HL-60 (cell line): ENCODE results near the gene SLC35E3.

ENCODE experiments used
- DNase-seq, 2 experiments: peaks; one replicate each; pipeline ENCODE4 v3.0.0-alpha.2; 2010 to 2020; ENCODE audit warnings: low read depth in 1 of 2, low spot score in 1 of 2
- H3K27ac ChIP-seq: fragments of 250-450 bp; sonication (Bioruptor Pico); replicated peaks from 2 replicates; pipeline ENCODE4 v1.5.1; 2020; ENCODE audit warnings: mild to moderate bottlenecking, moderate library complexity
- H3K27me3 ChIP-seq: fragments of 250-450 bp; sonication (Bioruptor Pico); 2 replicates; pipeline ENCODE4 v1.5.1; 2021; ENCODE audit warnings: mild to moderate bottlenecking, moderate library complexity; ENCODE audit not compliant: insufficient read depth, poor library complexity, severe bottlenecking
- H3K4me3 ChIP-seq: replicated peaks from 2 replicates; pipeline ENCODE4 v1.5.1; 2011; ENCODE audit warnings: mild to moderate bottlenecking, control low read depth, low read length; ENCODE audit not compliant: insufficient read depth
- CTCF ChIP-seq: IDR thresholded peaks from one replicate; pipeline ENCODE4 v1.5.1; 2011; ENCODE audit warnings: low read length, control low read depth, inconsistent platforms; ENCODE audit not compliant: insufficient read depth
- GABPA ChIP-seq: IDR thresholded peaks from 2 replicates; pipeline ENCODE4 v1.6.1; 2012; ENCODE audit warnings: low read depth
- POLR2AphosphoS5 ChIP-seq: IDR thresholded peaks from 2 replicates; pipeline ENCODE4 v1.6.1; 2012; ENCODE audit warnings: low read depth
- REST ChIP-seq: IDR thresholded peaks from 2 replicates; pipeline ENCODE4 v1.6.1; 2012; ENCODE audit warnings: low read depth; ENCODE audit not compliant: insufficient replicate concordance
- SPI1 ChIP-seq: IDR thresholded peaks from 2 replicates; pipeline ENCODE4 v1.6.1; 2012; ENCODE audit warnings: low read depth, mild to moderate bottlenecking, borderline replicate concordance

The SLC35E3 gene

GRCh38 chr12:68823696-68824095, 77.7 kb downstream of the SLC35E3 start:
- no peaks in the 10 kb centered on the region for H3K27me3 ChIP-seq
- no peak overlapping the region for H3K27ac ChIP-seq
- no peak for DNase-seq
- H3K4me3 ChIP-seq = no peak overlapping the region
- TF ChIP-seq GABPA (no peak), POLR2AphosphoS5 (no peak), SPI1 (no peak), REST (no peak), CTCF (no peak)

- no peak for DNase-seq
- TF ChIP-seq REST = no peak
- TF ChIP-seq GABPA = no peak
- no peak for TF ChIP-seq SPI1
- TF ChIP-seq POLR2AphosphoS5 = no peak
- no peak for TF ChIP-seq CTCF
- H3K4me3 ChIP-seq = no peak overlapping the region
- no peaks in the 10 kb centered on the region for H3K27me3 ChIP-seq
- H3K27ac ChIP-seq = no peak overlapping the region
Measured at GRCh38 chr12:68824131-68824530, 78.2 kb downstream of the SLC35E3 start.

GRCh38 chr12:68824597-68825250, 78.7 kb downstream of the SLC35E3 start:
- H3K27ac ChIP-seq = no peak overlapping the region
- no peak overlapping the region for H3K4me3 ChIP-seq
- DNase-seq = no peak

More at GRCh38 chr12:68824597-68825250, 78.7 kb downstream of the SLC35E3 start:
- no peaks in the 10 kb centered on the region for H3K27me3 ChIP-seq
- TF ChIP-seq REST (no peak), GABPA (no peak)
